Measurements from ENCODE around the gene VPS13D.

DNA sequence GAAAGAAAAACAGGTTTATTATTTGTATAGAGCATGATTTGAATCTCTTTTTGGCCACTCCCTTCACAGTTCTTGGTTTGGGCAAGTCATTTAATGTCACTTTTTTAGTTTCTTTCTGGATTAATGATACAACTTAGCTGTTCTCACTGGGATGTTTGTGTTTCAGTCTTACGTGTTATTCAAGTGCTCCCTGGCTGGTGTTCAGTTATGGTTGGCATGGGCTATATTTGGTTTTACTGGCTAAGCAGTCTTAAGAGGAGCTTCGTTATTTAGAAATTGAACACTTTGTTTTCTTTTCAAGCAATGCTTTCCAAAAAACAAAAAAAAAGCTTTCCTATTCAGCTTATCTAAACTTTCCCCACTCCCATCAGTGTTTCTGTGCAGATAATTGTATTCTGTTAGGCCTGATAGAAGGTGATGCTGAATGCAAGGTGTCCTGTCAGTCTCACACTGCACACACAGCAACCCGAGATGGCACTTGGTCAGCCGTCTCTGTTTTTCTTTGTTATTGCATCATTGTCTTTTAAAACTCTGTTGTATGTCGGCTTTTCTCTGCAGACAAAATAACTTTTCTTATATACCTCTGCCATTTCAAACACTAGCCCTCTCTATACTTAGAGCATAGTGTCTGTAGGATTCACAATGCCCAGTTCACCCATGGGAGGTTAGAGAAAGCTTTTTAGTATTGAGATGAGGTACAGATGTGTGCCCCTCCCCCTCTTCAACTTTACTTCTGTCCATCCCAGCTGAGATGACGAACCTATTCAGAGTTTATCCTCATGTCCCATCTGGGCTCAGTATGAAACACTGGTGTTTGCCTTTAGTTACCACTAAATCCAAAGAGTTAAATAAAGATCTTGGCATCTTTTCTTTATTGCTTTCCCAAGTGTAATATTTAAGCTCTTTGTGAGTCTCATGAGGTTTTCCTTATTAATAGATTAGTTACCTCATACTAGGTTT is 80.2 kb downstream of the VPS13D start:
- TF ChIP-seq POLR2A (IDR thresholded peaks at IDR 0.05): no peak
- TF ChIP-seq, protein P1, sequence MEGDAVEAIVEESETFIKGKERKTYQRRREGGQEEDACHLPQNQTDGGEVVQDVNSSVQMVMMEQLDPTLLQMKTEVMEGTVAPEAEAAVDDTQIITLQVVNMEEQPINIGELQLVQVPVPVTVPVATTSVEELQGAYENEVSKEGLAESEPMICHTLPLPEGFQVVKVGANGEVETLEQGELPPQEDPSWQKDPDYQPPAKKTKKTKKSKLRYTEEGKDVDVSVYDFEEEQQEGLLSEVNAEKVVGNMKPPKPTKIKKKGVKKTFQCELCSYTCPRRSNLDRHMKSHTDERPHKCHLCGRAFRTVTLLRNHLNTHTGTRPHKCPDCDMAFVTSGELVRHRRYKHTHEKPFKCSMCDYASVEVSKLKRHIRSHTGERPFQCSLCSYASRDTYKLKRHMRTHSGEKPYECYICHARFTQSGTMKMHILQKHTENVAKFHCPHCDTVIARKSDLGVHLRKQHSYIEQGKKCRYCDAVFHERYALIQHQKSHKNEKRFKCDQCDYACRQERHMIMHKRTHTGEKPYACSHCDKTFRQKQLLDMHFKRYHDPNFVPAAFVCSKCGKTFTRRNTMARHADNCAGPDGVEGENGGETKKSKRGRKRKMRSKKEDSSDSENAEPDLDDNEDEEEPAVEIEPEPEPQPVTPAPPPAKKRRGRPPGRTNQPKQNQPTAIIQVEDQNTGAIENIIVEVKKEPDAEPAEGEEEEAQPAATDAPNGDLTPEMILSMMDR (IDR thresholded peaks at IDR 0.05): no peak

Data from body of pancreas (tissue), 4 donors.